HuH-7 (cell line): Measurements from ENCODE around the gene VAMP8.
A peak's percentile ranks its signal among the peaks of the same experiment; 100 is the strongest.
"Not testable (repeated sequence)": the region's sequence is repeated elsewhere in the genome, so short reads cannot be mapped to it uniquely, and the experiment has no call there.

ENCODE experiments used
- DNase-seq: peaks from one replicate; pipeline ENCODE4 v3.0.0; 2011; ENCODE audit warnings: low spot score

VAMP8 gene

DNA sequence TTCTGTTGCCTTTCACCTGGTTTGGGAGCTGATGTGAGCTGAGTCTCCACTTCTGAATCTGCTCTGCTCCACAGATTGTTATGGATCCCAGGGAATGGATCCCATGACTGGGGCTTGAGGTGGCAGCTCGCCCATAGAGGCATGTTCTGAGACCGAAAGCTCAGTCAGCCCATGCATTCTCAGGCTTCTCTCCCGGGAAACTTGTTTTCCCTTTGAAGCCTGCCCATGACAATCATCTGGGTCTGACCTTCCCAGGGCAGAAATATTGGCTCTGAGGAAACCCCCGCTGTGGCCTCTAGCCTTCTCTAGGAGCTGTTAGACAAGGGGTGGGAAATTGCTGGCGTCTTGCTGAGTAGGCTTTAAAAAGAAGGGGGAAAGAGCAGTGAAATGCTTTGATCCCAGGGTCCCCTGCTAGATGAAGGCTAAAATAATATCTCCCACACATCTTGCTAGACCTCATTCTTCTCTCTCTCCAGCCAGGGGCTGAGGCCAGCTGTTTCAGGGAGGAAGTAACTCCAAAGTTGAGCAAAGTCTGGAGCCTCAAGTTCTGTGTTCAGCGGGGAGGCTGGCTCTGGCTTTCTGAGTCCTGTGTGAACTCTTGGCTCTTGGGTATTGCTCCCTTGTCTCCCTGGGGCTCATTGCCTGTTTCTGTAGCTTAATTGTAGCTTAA is 2.0 kb downstream of the VAMP8 start:
- no peak for DNase-seq

DNA sequence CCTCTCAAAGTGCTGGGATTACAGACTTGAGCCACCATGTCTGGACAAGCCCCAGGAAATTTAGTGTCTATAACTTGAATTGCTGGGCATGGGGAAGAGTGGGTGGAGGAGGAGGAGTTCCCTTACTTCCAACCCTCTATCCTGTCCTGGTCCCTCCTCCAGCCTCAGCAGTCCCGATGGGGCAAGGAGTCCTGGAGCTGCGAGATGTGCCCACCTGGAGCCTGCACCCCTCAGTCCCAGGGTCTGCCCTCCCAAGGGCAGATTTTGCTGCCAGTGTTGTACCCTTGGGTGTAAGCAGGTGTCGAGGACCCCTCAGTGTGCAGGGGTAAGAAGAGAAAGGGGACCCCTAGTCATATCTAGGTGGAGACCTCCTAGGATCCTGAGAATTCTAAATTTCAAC is 2.8 kb downstream of the VAMP8 start:
- DNase-seq: no peak

DNA sequence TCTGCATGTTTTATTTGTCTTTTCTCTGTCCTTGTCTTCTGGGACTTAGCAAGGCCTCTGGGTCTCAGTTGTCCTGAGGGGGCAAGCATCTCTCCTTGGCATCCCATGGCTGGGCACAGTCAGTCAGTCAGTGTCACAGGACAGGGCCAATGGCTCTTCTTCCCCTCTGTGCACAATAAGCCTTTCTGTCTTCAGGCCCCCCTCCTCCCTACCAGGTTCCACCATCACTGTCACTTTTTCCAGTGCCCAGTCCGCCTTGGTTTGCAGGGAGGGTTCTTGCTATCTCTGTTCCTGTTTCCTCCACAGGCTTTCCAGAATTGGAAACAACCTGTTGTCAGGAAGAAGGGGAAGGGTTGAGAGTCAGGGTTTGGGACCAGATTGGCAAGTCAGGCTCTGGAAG is 5.1 kb downstream of the VAMP8 start:
- no peak for DNase-seq

DNA sequence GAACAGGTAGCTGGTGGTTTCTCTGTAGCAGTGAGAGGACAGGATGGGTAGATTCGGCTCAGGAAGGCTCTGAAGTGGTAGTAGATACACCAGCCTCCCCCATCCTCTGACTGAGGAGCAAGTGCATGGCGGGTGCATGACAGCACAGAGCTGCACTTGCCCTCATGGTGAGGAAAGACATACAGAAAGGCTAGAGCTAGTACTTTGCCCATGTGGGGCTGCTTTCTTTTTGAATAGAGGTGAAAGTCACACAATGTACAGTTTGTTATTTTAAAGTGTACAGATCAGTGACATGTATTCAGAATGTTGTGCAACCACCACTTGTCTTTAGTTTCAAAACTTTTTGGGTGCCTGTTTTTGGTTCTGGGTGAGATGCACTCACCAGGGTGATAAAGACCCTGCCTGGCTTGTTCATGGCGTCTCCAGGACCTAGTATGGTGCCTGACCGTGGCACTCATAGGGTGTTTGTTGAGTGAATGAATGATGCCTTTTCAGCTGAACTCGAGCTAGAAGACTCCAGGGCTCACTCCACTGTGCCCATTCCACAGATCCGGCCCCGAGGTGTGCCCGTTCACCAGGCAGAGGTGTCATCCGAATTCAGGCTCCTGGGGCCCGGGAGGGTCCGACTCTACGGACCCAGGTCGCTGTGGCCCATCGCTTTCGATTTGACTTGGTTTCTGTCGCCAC is 6.4 kb downstream of the VAMP8 start:
- no peak for DNase-seq

DNA sequence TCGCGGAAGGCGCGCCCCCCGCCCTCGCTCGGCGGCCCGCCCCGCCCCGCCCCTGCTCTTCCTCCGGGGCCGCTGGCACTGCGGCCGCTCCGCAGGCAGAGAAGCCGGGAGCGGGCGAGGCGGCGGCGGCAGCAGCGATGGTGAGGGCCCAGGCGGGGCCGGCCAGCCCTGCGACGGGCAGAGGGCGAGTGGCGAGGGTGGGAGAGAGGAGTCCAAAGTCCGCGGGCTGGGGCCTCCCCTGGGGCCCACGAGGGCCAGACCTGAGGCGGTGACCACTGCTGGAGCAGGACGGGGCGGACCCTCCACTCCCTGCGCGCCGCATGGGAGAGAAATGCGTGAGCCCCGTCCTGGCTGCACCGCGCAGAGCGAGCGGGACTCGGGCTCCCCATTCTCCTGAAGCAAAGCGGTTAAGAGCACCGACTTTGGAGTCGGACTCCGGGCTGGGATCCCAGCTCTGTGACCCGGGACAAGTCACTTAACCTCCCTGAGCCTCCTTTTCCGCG is 7.0 kb downstream of the VAMP8 start, which contains the start of gene VAMP5:
Gene VAMP5, plus strand, starts transcription at position 78 of the 503 bp plus-strand sequence. Its CDS starts 60 bp downstream, at position 138.
- DNase-seq: peak; percentile 83

DNA sequence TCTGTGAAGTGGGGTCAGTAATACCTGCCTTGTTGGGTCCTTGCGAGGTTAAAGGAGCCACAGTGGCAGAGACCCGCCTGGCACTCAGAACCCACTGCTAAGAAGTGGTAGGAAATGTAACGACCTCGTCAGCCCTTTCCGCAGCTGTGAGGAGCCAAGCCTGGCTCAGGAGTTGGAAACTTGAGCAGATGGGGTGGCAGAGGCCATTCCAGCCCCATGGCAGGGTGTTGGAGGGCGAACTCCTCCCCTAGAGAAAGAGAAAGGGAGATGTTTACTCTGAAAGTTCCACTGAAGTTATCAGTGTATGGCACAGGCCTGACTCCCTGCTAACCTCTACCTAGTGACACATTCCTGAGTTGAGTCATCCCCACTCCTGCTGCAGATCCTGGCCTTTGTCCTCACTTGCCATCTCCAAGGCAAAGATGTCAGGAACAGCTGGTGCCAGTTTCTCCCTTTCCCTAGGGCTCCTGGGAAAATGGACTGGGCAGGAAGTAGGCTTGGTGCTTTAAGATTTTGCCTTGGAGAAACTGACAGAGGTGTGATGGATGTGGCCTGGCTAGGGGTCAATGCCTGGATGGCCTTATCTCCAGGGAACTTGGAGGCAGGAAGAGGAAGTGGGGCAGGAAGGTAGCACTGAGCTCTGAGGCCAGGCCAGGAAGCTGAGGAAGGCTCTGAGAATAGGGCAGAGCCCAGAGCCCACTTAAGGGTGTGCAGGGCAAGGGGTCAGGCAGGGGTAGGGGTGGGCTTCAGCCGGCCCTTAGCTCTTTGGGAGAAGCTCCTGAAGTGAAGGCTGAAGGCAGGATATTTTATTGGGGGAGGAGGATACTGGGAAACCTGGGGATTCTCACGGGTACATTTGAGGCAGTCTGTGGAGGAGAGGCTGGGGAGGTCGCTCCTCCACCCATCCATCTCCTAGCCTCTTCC is 7.7 kb downstream of the VAMP8 start:
- peak; percentile 85 for DNase-seq

DNA sequence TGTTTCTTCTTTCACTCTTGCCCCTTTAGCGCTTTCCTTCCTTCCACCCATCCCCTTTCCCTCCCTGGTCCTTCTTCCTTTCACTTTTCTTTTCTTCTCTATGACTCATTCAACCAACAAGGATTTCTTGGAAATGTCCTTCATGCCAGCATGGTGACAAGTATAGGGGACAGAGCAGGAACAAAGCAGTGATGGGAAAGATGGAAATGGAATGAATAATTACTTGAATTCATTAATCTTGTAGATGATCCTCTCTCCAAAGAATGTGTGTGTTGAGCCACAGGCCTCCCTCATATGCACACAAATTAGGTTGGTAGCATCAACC is 8.4 kb downstream of the VAMP8 start:
- no peak for DNase-seq

DNA sequence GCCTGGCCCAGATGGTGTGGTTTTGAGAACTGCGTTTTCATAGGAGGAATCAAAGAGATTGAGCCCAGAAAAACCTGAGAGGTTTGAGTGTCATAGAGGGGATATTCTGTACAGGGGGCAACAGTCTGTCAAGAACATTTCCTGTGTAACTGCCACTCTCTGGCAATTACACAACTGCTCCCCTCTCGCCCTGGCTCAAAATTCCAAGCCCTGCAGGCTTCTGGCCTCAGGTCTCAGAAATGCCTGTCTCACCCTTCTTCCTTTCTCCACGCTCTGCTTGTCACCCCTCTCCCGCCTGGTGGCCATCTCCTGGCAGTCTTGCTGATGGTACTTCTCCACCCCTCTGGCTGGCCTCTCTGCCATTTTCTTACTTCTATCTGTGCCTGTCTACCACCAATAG is 10.8 kb downstream of the VAMP8 start:
- DNase-seq: no peak

DNA sequence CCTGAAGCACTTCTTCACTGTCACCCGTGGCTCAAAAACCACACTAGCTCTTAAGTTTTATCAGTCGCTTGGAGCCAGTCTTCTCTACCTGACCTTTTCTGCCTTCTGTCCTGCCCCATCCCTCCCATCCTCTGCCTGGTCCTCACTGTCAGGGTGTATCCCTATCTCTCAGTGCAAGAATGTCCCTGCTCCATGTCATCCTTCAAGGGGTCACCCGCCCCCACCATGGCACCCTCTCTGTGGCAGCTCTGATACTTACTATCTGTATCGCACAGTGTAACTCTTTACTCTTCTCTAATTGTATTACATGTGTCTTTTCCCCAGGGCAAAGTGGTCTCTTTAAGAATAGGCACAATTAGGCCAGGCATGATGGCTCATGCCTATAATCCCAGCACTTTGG is 11.3 kb downstream of the VAMP8 start:
- no peak for DNase-seq

DNA sequence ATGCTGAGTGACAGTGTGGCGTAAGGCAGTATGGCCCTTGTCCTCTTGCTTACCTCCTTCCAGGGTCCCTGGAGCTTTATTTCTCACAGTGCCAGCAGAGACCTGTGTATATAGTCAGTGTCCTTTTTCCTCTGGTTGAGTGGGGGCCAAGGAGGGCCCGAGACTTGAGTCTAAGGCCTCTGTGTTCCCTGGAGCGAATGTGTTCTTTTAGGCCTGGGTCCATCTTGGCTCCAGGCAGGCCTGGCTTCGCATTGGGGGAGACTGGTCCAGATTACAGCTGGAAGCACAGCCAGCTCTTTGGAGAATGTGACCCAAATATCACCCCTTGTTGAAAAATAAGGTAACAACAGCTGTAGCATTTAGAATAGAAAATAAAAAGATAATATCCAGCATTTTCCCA is 11.8 kb downstream of the VAMP8 start:
- no peak for DNase-seq

DNA sequence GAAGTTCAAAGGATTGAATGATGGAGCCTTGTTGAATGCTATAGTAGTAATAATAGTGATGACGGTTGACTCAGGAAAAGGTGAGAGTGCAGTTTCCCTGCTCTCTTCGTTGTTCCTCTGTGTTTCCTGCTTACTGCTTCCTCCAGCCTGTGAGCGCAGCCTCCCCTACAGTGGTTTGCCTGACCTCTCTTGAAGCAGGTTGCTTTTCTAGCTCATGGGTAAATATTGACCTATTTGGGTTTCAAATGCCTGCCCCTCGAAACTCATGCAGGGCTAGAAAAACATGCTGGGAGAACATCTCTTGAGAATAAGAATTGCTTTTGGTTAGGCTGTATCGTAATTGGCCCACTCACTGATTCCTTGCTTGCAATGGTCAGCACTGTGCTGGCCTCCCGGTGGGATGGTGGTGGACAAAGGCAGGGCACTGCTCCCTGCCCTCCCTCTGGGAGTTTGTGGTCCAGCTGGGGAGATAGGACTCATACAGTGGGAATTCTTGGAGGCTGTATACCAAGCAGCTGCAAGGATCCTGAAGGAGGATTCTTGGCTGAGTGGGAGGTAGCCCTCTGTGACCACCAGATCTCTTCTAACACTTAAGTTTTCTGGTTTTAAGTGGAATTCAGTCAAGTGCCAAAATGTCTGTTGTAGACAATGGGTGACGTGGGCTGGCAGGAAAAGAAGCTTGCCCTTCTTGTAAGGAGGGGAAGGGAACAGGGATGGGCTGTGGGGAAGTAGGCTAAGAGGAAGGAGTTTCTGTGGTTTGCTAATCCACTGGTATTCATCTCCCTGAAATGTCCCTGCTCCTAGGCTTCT is 12.8 kb downstream of the VAMP8 start:
- no peak for DNase-seq

DNA sequence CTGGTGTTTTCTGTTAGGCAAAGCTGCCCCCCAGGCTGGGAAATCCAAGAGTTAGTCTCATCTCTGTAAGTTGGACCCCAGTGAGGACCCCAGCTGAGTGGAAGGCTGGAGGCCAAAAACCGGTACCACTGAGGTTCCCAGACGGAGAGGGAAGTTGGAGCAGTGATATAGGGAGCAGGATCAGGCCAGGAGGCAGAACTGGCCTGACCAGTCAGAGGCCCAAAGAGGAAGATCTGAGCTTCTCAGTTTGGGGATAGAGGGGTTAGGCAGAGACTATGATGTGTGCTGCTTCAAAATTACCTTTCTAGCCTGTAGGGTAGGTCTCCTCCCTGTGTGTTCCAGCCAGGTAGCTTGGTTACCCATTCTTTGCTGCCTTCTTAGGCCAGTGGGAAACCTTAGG is 13.6 kb downstream of the VAMP8 start:
- DNase-seq: no peak

DNA sequence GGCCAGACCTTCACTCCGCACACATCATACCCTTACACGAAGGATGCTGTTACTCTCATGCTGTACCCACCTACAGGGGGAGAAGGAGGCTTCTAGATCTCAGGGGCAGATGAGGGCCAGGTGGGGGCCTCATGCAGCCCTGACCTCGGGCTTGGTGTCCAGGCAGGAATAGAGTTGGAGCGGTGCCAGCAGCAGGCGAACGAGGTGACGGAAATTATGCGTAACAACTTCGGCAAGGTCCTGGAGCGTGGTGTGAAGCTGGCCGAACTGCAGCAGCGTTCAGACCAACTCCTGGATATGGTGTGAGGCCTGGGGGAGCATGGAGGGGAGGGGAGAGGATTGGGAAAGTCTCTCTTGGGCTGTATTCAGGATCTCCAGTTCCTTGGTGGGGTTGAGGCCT is 14.2 kb downstream of the VAMP8 start:
- DNase-seq: no peak

DNA sequence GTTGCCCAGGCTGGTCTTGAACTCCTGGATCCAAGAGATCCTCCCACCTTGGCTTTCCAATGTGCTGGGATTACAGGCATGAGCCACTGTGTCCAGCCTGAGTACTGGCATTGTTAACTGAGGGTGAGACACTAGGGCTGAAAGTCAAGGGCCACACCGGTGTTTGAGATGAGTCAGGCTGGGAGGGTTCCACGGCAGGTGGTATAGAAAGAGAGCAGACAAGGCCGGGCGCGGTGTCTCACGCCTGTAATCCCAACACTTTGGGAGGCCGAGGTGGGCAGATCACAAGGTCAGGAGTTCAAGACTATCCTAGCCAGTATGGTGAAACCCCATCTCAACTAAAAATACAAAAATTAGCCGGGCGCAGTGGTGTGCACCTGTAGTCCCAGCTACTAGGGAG is 14.9 kb downstream of the VAMP8 start:
- DNase-seq: not testable (repeated sequence)

DNA sequence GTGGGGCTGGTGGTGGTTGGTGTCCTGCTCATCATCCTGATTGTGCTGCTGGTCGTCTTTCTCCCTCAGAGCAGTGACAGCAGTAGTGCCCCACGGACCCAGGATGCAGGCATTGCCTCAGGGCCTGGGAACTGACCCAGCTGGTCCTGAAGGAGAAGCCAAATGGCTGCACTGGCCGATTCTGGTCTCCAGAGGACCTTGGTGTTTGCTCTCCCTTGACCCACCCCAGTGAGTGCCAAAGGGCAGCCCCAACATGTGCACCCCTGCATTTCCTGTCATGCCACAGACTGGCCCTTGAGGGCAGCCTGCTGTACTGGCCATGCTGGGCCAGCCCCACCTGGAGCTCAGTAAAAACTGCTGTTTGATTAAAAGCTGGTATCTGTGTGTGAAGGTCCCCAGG is 15.6 kb downstream of the VAMP8 start:
- no peak for DNase-seq

DNA sequence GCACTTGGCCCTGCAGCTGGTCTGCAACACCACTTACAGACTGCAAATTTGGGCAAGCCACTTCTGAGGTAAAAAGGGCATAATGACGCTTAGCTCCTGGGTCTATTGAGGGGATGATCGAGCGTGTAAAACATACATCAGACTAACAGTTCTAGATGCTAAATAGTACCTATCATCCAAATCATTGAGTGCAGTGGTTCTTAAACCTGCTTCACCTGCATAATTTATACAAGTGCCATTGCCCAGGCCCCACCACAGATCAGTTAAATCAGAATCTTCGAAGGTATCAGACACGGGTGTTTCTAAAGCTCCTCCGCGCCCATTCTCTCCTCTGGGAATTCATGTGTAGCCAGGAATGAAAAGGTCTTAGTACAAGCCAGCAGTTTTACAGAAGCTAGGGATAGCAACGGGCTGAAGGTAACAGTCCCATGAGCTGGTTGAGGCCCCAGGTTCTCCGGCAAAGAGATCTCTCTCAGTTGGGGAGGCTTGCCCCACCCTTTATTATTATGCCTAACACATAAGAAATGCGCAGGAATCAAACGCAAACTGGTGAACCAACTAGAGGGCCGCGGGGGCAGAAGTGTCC is 17.4 kb downstream of the VAMP8 start:
- DNase-seq: no peak

DNA sequence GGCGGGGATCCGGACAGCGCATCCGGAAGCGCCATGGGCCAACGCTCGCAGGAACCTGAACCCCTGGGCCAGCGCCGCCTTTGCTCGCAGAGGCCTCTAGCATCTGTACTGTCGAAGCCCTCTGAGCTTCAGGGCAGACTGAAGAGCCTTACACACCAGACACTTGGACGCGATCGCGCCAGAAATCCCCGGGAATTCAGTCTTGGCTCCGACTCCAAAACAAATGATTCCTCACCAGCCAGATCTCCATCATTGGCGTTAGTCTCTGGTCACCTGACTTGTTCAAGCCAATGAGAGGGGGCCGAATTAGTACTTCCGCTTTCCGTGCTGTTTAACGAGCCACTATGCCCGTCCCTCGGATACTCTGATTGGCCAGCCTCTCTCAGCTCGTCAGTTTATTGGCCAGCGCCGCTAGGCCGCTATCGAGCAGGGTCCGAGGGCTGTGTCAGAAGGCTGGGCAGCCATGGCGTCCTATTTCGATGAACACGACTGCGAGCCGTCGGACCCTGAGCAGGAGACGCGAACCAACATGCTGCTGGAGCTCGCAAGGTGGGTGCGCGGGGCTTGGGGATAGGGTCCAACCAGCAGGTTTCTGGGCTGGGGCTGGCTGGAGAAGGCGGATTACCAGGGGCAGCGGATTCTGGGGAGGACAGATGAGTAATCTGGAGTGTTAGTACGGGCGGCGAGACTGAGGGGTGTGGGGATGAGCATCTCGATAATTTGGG is 18.1 kb downstream of the VAMP8 start, which contains the start of gene RNF181:
Gene RNF181, plus strand, starts transcription at position 445 of the 725 bp plus-strand sequence. Its CDS starts 19 bp downstream, at position 464.
- peak; percentile 98 for DNase-seq

DNA sequence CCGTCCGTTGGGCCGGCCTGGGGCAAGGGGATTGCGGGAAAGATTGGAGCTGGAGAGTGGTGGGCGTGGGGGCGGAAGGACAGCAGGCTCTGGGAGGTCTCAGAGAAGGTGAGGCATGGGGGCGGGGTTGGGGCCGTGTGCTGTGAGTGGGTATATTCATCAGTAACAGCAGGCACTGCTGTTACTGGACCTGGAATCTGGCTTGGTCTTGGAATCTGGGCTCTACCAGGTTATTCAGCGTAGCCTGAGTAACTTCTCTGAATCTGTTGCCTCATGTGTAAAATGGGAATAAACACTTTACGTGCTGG is 18.6 kb downstream of the VAMP8 start:
- DNase-seq: no peak

DNA sequence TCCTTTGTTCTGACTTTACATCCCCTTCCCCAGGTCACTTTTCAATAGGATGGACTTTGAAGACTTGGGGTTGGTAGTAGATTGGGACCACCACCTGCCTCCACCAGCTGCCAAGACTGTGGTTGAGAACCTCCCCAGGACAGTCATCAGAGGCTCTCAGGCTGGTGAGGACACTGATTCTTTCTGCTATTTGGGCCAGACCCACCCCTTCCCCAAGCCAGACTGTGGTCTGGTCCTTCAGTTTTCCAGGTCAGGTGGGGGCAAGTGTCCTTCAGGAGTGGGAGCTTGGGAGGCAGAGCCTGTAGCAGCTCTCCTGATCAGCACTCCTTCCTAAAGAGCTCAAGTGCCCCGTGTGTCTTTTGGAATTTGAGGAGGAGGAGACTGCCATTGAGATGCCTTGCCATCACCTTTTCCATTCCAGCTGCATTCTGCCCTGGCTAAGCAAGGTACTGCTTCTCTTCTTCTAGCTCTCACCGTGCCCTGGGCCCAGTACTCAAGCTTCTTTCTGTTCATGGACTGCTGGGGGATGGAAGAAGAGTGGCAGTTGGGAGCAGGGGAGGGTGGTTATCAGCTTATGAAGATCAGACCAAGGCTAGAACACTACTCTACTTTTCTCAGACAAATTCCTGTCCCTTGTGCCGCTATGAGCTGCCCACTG is 19.2 kb downstream of the VAMP8 start:
- DNase-seq: no peak

DNA sequence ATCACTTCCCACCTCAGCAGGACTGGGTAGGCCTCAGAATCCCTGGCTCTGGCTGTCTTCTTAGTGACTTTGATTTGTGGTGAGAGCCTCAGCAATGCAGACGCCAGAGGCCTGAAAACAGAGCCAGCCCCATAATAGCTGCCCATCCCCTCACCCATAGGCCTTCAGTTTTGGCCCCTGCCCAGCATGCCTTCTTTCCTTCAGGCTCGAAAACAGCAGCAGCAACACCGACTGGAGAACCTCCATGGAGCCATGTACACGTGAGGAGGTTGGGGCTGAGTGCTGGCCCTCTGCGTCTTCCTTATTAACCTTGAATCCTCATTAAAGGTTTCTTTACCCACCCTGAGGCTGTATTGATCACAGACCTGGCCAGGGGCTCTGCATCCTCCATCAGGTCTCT is 19.9 kb downstream of the VAMP8 start:
- DNase-seq: no peak
